Panc1 (cell line): ENCODE results near the gene SH3BP4.

Experiments
- TF ChIP-seq, protein P1 (sequence below): fragments of 450-650 bp; IDR thresholded peaks from 2 replicates; pipeline ENCODE4 v1.5.1; 2017; ENCODE audit warnings: mild to moderate bottlenecking
- TF ChIP-seq, protein P2 (sequence below), 2 experiments: IDR thresholded peaks; 2 replicates each; pipeline ENCODE4 v1.6.1; 2011 to 2012; ENCODE audit warnings: low read depth in 2 of 2, control low read depth in 1 of 2, low read length in 1 of 2, mild to moderate bottlenecking in 1 of 2, moderate library complexity in 1 of 2; ENCODE audit not compliant: insufficient read depth in 1 of 2

DNA sequence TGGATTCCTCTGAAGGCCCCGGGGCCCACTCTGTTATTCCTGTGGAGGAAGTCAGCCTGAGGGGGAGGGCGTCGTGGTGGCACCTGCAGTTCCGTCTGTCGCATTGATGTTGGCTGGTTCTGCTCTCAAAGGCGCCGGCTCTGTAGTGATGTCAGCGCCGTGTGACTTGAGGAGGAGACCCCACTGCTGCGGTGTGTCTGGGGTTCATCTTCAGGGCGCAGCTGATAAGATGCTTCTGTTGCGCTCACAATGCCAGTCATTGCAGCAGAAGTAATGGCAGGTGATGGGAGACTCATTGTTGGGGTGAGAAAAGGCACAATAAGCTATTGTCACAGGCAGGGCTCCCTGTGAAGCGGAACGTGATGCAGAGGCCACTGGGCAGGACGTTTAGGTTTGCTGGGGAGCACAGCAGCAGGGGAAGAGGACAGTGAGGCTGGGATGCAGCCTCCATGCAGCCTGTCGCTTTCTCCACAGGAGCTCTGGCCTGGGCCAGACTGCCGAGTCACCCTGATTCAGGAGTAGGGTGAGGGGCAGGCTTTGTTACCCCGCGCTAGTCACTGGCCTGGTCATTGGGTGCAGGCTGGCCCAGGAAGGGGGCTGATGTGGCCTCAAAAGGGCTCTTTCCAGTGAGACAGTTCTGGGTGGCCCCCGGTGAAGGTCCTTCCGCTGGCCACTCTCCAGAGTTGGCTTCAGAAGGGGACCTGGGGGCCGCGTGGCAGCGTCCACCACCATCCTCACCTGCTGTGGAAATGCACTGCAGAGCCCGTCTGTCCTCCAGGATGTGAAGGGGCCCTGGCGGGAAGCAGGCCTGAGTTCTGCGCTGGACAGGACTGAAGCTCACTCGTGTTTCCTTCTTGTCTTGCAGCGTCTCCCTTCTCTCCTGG is 42.9 kb downstream of the SH3BP4 start:
- TF ChIP-seq, protein P1, sequence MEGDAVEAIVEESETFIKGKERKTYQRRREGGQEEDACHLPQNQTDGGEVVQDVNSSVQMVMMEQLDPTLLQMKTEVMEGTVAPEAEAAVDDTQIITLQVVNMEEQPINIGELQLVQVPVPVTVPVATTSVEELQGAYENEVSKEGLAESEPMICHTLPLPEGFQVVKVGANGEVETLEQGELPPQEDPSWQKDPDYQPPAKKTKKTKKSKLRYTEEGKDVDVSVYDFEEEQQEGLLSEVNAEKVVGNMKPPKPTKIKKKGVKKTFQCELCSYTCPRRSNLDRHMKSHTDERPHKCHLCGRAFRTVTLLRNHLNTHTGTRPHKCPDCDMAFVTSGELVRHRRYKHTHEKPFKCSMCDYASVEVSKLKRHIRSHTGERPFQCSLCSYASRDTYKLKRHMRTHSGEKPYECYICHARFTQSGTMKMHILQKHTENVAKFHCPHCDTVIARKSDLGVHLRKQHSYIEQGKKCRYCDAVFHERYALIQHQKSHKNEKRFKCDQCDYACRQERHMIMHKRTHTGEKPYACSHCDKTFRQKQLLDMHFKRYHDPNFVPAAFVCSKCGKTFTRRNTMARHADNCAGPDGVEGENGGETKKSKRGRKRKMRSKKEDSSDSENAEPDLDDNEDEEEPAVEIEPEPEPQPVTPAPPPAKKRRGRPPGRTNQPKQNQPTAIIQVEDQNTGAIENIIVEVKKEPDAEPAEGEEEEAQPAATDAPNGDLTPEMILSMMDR: no peak
- TF ChIP-seq, protein P2, sequence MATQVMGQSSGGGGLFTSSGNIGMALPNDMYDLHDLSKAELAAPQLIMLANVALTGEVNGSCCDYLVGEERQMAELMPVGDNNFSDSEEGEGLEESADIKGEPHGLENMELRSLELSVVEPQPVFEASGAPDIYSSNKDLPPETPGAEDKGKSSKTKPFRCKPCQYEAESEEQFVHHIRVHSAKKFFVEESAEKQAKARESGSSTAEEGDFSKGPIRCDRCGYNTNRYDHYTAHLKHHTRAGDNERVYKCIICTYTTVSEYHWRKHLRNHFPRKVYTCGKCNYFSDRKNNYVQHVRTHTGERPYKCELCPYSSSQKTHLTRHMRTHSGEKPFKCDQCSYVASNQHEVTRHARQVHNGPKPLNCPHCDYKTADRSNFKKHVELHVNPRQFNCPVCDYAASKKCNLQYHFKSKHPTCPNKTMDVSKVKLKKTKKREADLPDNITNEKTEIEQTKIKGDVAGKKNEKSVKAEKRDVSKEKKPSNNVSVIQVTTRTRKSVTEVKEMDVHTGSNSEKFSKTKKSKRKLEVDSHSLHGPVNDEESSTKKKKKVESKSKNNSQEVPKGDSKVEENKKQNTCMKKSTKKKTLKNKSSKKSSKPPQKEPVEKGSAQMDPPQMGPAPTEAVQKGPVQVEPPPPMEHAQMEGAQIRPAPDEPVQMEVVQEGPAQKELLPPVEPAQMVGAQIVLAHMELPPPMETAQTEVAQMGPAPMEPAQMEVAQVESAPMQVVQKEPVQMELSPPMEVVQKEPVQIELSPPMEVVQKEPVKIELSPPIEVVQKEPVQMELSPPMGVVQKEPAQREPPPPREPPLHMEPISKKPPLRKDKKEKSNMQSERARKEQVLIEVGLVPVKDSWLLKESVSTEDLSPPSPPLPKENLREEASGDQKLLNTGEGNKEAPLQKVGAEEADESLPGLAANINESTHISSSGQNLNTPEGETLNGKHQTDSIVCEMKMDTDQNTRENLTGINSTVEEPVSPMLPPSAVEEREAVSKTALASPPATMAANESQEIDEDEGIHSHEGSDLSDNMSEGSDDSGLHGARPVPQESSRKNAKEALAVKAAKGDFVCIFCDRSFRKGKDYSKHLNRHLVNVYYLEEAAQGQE (IDR thresholded peaks at IDR 0.05; ENCODE audit: insufficient read depth in 1 of 2, low read depth in 2 of 2, low read length in 1 of 2): no peak
